HS-27A (cell line): Measurements from ENCODE around the gene ANTXR1.
"Not testable (repeated sequence)": the region's sequence is repeated elsewhere in the genome, so short reads cannot be mapped to it uniquely, and the experiment has no call there.

ENCODE experiments used
- DNase-seq: peaks from one replicate; pipeline ENCODE4 v3.0.0-alpha.2; 2012; ENCODE audit warnings: low read depth, missing footprints

ANTXR1 gene

GRCh38 chr2:69166812-69167468 is 154.0 kb downstream of the ANTXR1 start:
- DNase-seq: no peak

GRCh38 chr2:69167469-69167822 is 154.5 kb downstream of the ANTXR1 start:
- DNase-seq: no peak

GRCh38 chr2:69168144-69168813 is 155.3 kb downstream of the ANTXR1 start:
- DNase-seq: no peak

- DNase-seq: no peak
Observed at GRCh38 chr2:69168950-69169654, 156.1 kb downstream of the ANTXR1 start.

- DNase-seq: no peak
Observed at GRCh38 chr2:69169655-69170389, 156.8 kb downstream of the ANTXR1 start.

GRCh38 chr2:69170661-69171060 is 157.7 kb downstream of the ANTXR1 start:
- no peak for DNase-seq

- no peak for DNase-seq
Observed at GRCh38 chr2:69171116-69171896, 158.3 kb downstream of the ANTXR1 start.

- DNase-seq: no peak
Observed at GRCh38 chr2:69171897-69172525, 159.0 kb downstream of the ANTXR1 start.

- no peak for DNase-seq
Observed at GRCh38 chr2:69173706-69174105, 160.7 kb downstream of the ANTXR1 start.

- not testable (repeated sequence) for DNase-seq
Observed at GRCh38 chr2:69174211-69174610, 161.2 kb downstream of the ANTXR1 start.

GRCh38 chr2:69175790-69176715 is 163.1 kb downstream of the ANTXR1 start:
- no peak for DNase-seq

GRCh38 chr2:69177063-69177771 is 164.2 kb downstream of the ANTXR1 start:
- peak; percentile 68 for DNase-seq

GRCh38 chr2:69177785-69178636 is 165.0 kb downstream of the ANTXR1 start:
- peak; percentile 69 for DNase-seq

- DNase-seq: no peak
Observed at GRCh38 chr2:69178756-69179155, 165.8 kb downstream of the ANTXR1 start.

GRCh38 chr2:69180227-69180626 is 167.2 kb downstream of the ANTXR1 start:
- no peak for DNase-seq

GRCh38 chr2:69180974-69181373 is 168.0 kb downstream of the ANTXR1 start:
- no peak for DNase-seq

GRCh38 chr2:69181806-69182427 is 168.9 kb downstream of the ANTXR1 start:
- no peak for DNase-seq

- DNase-seq: no peak
Observed at GRCh38 chr2:69183659-69184058, 170.7 kb downstream of the ANTXR1 start.
